ENCODE results near the gene UBAC1. TPM values are rescaled to one million over a fixed set of nuclear protein-coding genes. Genes with fewer than 3 reads are reported as not detected.

Gene UBAC1
- polyA plus RNA-seq, 1 donor = 48.1 TPM

DNA sequence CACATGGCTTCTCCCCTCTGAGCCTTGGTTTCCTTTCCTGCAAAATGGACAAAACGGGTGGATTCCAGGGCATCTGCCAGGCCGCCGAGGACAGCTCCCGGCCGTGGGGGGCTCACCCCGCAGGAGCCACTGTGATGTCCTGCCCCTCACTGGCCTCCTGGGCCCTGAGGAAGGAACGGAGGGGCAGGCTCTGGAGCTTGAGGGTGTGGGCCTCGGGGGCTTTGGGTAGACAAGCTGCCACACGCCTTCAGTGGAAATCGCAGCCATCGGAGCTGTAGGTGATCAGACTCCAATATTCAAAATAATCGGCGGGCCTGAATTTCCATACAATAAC is 32.2 kb upstream of the UBAC1 start:
- DNase-seq = no peak

DNA sequence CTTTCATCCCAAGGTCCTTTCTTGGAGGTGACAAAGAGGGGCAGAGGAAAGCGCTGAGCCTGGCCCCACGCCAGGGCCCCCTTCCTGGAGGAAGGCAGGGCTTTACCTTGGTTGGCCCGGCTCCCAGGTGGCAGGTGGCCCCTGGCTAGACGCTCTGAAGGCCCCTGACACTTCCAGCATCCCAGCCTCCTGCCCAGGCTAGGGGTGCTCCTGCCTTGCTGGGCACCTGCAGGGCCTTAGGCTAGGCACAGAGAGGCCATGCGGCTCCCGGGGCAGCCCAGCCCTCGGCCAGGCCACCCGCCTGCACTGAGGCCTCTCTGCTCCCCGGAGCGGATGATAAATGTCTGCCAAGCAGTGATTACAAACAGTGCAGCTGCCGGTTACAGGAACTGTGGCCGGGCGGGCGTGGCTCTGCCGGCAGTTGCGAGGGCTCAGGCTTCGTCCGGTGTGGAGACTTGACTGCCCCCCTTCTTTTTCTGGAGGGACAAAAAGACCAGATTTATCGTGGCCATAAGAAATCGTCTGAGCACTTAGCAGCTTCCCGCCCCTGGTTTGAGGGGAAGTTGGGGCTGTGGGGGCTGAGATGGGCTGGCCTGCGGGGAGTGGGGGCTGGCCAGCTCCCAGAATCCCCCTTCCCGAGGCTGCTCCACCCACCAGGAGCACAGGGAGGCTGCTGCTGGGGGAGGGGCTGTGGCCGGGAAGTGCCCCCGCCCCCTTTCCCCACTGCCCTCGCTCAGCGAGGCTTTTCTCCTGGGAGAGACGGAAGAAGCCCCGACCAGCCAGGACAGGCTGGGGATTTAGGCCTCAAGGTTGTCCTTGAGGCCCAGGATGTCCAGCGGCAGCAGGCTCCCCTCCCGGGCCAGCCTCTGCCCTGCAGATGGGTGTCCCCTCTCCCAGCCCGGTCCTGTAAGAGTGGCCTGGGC is 31.6 kb upstream of the UBAC1 start:
- peak; percentile 90 for DNase-seq

DNA sequence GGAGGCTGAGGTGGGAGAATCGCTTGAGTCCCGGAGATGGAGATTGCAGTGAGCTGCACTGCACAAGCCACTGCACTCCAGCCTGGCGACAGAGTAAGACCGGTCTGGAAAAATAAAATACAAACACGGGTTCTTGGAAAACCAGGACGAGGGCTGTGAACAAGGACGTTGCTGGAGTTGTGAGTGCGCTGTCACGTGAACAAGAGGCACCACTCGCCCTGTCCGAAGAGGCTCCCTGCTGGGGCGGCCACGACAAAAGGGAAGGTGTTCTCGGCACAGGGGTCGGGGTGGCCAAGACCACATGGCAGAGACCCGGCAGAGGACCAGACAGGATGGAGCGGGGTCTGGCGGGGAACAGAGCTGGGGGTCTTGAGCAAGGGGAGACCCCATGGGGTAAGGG is 30.6 kb upstream of the UBAC1 start:
- no peak for DNase-seq

DNA sequence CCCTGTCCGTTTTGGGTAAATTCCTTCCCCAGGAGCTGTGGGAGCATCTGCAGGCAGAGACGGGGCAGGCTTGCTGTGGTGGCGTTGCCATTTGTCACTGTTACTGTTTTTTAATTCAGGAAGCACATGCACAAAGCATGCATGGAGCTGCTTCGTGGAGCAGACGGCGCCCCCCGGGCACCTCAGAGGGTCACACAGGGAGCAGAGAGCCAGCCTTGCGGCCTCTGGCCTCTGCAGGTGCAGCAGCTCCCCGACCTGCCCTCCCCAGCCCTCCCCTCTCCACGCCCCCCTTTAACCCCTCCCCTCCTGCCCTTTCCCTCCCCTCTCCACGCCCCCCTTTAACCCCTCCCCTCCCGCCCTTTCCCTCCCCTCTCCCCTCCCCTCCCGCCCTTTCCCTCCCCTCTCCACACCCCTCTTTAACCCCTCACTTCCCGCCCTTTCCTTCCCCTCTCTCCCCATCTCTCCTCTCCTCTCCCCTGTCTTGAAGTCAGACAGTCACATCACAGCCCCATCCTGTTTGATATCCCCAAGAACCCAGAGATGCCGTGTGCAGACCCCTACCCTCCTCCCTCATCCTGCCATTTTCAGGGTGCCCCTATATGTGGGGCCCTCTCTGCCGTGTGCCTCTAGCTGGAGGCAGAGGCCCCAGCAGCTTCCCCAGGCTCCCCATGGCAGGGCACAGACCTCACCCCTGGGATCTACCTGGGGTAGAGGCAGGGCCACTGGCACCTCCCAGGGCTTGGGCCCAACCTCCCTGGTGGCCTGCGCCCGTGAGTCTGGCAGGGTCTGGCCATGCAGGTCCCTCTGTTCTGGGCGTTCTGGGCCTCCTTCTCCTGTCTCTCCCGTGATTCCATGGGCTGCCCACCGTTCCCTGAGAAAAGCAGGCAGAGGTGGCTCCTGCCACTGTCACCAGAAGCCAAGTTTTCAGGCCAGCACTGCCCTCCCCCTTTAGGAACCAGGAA is 29.6 kb upstream of the UBAC1 start:
- no peak for DNase-seq

DNA sequence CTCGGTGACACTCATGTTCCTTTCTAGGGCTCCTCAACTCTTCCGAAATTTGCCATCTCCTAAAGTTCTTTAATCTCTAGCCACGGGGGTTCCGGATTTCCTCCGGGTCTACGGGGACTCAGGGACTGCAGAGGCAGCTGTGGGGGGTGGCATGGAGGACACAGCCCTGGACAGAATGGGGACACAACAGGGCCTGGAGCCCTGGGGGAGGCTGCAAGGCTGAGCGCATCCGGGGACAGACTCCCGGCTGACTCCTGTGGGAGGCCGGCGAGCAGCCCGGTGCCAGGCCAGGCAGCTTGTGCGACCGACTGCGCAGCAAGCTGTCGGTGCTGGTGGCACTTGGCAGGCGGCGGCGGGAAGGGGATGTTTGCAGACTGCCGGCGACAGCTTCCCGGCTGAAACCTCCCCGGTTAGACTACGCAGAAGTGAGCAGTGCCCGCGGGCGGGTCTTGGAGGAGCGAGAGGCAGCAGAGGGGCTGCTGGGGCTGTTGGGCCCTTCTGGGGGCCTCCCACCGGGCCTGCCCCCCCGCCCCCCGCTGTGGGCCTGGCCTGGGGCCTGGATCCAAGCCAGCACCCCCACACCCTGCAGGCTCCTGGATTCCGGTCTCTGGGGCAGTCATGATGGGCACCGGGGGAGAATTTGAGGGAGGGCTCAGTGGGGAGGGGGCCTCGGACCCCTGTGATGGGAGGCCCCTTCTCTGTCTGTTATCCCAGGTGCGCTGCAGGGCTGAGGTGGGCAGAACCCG is 28.7 kb upstream of the UBAC1 start:
- no peak for DNase-seq

DNA sequence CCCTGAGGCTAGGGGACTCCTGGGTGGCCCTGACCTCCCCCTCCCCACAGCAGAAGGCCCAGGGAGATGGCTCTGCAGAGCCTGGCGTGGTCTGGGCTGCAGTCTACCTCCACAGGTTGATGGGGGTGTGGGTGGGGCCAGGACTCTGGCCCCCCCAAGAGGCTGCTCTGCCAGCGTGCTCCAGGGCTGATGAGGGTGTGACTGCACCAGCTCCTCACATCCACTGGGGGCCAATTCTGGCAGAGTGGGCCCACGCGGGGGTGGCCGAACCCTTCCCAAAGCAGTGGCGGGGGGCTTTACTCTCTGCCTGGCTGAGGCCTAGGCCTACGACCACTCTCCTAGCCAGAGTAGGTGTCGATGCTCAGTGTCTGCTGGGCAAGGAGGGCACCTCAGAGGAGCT is 28.0 kb upstream of the UBAC1 start:
- no peak for DNase-seq

DNA sequence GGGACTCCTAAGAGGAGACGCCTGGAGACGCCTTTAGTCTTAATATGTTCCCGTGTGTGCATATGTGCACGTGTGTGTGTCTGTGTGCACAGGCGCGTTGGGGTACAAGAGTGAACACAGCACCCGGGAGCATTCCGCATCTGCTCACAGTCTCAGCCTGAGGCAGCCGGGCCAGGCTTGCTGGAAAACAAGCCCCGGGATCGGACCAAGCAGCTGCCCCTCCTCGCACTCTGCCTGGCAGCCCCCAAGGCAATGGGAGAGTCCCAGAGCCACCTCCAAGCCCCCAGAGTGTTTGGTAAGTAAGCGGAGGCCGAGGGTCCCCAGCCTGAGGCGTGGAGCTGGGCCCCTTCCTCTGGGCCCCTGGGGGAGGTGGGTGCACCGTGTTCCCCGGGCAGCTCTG is 27.3 kb upstream of the UBAC1 start:
- no peak for DNase-seq

DNA sequence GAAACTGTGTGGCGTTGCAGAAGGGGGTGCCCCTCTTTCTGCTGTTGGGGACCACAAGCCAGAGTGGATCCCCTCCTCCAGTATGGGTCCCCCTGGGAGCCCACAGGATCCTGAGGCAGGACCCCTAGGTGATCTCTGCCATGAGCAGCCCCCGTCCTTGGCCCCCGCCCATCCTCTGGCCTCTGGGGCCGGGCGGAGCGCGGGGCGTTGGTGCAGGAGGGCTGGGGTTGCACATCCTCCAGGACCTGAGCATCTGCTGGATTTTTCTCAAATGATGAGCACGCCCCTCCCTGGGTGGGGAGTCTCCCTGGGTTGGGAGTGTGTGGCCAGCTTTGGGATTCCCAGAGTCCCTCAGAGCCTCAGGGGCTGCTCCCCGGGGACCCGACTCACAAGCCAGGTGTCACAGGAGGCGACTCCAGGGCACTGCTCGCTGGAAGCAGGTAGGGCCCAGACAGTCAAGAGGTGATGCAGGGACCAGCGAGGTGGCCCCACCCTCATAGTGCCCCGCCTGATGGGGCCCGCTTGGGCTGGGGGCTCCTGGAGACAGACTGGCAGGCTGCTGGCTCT is 26.7 kb upstream of the UBAC1 start:
- no peak for DNase-seq

DNA sequence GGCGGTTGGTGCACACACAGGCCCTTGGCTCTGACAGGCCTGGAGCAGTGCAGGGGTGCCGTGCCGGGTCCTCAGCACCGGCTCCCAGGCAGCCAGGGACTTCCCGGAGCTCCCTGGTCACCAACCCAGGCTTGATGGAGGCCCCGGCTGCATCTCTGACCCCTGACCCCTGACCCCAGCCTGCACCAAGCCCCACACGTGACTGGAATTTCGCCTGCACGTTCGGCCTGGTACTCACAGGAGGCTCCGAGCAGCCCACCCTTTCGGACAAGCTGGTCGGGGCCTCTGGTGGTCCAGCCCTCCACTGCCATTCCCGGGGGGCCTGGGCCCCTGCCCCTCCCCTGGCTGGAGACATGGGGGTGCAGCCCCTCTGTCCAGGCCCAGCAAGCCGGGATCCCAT is 25.4 kb upstream of the UBAC1 start:
- DNase-seq = no peak

DNA sequence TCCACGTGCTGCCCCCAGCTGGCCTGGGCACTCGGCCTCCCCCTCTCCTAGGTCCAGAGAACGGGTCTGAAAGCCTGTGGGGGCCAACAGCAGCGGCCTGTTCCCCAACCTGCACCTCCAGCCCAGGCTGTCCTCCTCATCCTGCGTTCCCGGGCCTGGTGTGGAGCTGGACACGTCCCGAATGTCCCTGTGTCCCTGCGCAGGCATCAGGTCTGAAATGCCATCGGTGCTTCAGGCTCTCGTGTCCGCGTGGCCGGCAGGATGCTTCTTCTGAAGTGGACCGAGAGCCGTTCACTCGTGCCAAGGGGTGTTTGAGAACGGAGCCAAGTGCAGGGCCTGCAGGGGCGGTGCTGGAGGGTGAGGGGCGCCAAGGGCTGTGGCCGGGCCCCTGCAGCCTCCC is 24.7 kb upstream of the UBAC1 start:
- DNase-seq = no peak

DNA sequence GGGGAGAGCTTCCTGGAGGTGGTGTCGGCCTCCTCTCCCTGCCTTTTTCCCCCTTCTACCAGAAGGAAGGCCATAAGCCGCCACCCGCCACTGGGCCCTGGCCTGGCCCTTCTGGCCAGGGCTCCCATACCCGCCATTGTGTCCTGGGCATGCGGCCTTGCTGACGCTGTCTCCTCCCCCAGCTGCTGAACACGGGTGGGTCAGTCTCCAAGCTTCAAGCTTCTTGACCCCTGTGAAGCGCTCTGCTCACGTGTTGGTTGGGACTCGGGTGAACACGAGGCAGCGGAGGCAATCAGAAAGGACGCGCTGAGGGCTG is 24.2 kb upstream of the UBAC1 start:
- DNase-seq = no peak

DNA sequence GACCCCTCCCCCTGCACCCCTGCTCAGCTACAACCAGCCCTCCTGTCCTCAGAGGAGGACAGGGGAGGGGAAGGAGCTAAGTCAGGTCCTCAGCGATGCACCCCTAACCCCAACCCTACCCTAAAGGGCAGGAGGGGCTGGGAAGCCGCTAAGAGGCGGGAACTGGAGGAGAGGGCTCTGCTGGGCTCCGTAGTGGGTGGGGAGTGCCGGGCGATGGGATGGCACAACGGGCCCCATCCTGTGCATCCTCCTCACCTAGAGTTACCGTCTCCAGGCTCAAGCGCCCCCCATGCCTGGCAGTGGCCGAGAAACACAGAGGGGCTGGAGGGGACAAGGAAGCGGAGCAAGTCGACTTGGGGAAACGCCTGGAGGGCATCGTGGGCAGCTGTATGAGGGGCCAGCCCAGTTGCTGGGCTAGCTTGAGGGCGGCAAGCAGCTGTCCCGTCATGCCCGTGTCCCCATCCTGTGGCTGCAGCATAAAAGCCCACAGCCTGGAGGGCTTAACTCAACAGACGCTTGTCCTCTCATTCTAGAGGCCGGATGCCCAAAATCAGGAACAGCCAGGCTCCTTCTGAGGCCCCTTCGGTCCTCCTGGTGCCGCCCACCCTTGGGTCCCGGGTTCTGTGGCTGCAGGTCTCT is 23.0 kb upstream of the UBAC1 start:
- no peak for DNase-seq

DNA sequence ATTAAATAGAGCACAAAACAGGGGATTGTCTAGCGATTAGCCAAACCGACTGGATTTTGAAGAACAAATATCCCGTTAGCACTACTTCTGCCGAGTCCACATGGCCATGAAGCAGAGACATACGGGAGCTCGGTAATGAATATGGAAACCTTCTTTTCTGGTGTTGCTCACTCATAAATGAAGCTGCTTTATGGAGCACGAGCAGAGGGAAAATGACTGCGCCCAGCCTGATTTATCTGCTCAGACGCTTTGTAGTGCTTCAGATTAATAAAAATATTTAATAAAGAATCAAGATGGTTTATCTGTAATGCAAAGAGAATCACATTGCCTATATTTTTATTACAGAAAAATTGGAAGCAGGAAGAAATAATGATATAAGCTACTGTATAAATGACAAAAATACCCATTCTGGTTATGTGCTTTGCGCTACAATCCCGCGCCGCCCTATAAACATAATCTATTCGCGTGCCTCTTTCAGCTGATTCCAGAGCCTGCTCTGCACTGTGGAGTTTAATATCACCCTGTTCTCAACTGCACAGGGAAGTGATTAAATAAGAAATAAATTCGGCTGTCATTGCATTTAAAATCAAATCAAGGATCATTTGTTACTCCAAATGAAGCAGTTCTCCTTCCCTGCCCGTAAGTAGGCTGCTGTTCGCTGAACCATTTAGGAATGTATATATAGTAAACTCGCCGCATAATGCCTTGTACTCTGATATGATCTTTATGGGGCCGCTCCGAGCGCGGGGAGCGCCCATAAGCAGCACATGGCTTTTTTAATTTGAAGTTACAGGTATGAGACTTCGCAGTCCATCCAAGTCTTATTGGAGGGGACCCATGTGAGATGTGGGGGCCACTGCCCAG is 22.3 kb upstream of the UBAC1 start:
- no peak for DNase-seq

DNA sequence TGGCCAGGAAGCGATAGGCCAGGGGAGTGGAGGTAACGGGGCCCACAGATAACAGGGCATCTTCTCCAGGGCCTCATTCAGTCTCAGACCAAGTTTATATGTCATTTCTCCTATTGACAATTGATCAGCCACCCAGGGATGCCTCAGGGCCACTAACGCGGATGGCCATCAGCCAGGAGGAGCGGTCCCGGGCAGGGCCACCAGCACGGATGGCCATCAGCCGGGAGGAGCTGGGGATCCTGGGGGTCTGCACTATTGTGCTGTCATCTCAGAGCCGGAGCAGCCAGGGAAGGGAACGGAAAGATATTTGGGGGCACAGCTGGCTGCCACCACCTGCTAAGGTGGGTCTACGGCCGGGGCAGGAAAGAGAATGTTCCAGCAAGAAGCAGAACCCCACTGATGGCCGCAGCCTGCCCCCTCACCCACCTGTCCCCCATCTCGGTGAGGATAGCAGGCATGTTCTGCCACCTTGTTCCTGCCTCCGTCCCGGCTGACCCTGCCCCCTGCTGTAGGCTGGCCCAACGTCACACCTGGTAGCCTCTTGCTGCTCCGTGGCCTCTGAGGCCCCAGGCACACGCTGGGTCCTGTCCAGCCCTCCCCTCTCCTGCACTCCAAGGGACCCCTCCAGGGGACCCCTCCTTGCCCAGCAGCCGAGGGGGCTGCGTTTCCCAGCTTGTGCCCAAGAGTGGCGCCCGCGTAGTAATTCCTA is 21.5 kb upstream of the UBAC1 start:
- DNase-seq = no peak

DNA sequence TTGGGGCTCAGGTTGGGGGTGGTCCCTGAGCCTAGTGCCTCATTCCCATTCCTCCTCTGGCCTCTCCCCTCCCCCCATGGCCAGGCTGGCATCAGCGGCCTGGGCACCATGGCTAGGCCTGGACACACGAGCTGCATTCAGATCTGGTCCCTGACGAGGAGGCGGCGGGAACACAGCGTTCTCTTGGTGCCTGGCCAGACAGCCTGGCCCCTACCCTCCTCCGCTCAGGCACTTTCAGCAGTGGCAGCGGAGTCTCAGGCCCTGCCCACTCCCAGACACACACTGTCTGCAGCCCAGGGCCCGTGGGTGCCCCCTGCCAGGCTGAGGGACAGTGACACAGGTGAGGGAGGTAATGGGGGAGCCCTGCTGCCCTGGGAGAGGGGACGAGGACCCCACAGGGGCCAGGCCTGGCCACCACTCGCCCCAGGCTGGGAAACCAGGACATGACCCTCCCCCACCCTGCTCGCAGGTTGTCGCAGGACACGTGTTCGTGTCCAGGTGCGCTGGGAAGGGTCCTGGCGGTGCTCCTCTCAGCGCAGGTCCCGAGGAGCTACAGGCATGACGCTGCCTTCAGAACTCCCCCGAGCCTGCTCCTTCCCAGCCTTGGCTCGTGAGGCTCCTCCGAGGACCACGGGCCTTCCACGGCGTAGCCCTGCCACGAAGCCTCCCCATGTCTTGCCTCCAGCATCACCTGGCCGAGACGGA is 19.9 kb upstream of the UBAC1 start:
- DNase-seq = no peak

DNA sequence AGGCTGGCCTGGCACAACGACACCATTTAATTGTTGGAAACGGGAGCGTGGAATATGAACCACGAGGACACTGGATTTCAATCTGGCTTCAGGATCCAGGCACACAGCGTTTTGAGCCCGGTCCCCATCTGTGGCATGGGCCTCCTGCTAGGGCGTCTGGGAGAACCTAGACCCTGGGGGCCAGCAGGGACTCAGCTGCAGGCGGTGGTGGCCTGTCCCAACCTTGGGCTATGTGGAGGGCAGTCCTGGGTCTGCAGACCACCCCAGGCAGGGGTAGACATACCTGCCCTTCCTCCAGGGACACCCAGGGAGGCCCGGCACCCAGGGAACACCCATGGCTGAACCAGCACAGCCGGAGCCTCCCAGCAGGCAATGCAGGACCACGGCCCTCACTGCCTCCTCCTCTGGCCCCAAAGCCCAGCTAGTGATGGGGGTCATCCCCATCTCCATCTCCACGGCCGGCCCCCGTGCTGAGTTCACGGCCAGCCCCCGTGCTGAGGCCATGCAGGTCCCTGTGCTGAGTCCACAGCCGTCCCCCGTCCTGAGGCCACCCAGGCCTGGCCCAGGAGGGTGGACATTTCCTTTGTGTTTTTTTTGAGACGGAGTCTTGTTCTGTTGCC is 18.5 kb upstream of the UBAC1 start:
- DNase-seq = no peak

DNA sequence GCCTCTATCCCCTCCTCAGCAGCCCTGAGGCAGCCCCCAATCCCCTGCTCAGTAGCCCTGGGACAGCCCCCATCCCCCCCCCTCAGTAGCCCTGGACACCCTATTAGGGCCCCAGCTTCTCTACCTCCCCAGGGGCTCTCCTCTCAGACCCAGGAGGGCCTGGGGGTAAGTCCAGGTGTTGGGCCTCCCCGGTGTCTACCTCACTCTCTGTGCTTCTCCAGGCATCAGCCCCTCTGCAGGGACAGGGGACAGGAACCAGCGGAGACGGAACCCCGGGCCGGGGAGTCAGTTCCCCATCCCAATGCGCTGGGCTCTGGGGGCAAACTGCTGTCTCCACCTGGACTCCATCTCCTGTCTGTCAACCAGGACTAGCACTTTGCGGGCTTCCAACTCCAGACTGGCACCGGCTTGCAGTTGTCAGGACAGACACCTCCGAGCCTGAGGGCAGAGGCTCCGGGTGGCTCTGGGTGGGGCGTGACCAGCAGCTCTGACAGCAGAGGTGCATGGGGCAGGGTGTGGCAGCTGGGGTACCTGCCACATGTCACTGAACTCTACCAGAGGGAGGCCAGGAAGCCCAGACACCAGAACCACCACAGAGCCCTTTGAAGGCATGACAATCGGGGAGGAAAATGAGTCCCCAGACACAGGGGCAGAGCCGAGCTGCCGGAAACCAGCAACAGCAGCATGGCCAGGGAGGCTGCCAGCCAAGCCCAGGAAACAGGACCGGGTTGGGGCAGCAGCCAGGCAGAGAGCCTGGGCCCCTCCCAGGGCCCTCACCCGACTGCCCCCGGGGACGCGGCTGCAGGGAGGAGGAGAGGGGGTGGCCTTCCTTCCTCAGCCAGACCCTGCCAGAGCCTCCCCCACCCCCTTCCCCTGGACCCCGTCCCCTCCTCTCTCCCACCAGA is 17.7 kb upstream of the UBAC1 start:
- no peak for DNase-seq

DNA sequence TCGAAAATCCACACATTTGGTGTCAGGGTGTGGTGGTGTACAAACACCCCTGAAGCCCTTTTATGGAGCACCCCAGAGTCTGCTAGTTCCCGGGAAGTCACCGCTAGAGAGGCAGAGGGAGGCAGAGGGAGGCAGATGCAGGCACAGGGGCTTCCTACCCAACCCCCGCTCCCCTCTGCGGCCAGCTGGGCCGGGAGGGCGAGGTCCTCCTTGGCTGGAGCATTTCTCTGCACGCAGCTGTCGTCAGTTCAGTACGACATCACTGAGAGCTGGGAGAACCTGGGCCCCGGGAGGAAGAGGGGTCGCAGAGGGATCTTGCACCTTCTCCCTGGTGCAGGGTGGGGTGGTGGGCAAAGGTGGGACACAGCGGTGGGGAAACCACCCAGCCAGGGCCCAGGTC is 15.8 kb upstream of the UBAC1 start:
- peak; percentile 59 for DNase-seq

Measured in hindlimb muscle (tissue), 1 donor.